ENCODE measurements around the gene MYRF.

DNA sequence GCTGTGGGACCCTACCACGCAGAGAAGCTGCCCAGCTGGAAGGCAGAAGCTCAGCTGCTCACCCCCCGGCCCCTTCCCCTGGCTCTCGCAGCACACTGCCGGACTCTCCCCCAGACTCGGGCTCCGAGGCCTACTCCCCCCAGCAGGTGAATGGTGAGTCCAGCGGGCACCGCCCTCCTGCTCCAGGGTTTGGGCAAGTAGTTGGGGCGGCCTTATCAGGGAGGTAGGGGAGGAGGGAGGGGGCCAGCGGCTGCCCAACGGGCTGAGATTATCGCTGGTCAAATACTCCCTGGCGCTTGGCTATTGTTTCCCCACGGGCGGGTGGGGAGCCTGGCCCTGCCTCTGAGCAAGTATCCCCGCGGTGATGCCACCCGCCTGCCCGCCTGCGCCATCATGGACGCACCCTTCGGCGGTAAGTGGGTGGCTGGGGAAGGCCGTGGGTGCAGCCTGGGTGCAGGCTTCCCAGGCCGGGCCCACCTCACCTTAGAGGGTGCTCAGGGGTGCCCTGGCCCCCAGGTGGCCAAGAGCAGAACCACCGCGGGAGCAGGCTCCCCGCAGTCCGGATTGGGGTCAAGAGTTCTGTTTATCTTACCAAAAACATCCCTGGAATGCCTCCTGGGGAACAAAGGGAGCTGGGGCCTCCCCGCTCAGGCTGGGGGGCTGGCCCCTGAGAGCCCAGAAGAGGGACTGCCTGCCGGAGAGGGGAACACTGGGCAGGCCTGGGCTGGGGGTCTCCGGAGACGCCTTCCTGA is 16.9 kb downstream of the MYRF start:
- TF ChIP-seq, protein P1, sequence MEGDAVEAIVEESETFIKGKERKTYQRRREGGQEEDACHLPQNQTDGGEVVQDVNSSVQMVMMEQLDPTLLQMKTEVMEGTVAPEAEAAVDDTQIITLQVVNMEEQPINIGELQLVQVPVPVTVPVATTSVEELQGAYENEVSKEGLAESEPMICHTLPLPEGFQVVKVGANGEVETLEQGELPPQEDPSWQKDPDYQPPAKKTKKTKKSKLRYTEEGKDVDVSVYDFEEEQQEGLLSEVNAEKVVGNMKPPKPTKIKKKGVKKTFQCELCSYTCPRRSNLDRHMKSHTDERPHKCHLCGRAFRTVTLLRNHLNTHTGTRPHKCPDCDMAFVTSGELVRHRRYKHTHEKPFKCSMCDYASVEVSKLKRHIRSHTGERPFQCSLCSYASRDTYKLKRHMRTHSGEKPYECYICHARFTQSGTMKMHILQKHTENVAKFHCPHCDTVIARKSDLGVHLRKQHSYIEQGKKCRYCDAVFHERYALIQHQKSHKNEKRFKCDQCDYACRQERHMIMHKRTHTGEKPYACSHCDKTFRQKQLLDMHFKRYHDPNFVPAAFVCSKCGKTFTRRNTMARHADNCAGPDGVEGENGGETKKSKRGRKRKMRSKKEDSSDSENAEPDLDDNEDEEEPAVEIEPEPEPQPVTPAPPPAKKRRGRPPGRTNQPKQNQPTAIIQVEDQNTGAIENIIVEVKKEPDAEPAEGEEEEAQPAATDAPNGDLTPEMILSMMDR (IDR thresholded peaks at IDR 0.05; ENCODE audit: extremely low read depth in 1 of 2, insufficient read depth in 1 of 2, low read depth in 1 of 2, low read length in 2 of 2): peak in 1 of 2 donors; percentile 6
- TF ChIP-seq POLR2A (IDR thresholded peaks at IDR 0.05; ENCODE audit: low read depth, low read length): no peak
- TF ChIP-seq POLR2AphosphoS5 (IDR thresholded peaks at IDR 0.05; ENCODE audit: insufficient read depth, low read depth, low read length): no peak
- TF ChIP-seq GATA2 (IDR thresholded peaks at IDR 0.05; ENCODE audit: insufficient read depth, insufficient read length, low read depth, low read length): no peak
- TF ChIP-seq MYC (IDR thresholded peaks at IDR 0.05; ENCODE audit: low read depth, low read length): no peak
- no peak for TF ChIP-seq JUN (IDR thresholded peaks at IDR 0.05; ENCODE audit: borderline replicate concordance, insufficient read depth, insufficient read length, low read depth)
- TF ChIP-seq EZH2 (IDR thresholded peaks at IDR 0.05; ENCODE audit: borderline replicate concordance, low read depth, low read length, severe bottlenecking): no peak
- TF ChIP-seq MAX (IDR thresholded peaks at IDR 0.05; ENCODE audit: insufficient read depth, insufficient read length): no peak
